Stimulated activated CD4-positive, alpha-beta T cell treated with anti-CD3 and anti-CD28 coated beads, Interleukin-2, amount 100 ng/mL, for 48 hours (primary cell): ENCODE results near the gene SLC25A28.

ENCODE experiments used
- DNase-seq, 2 donors: peaks; one replicate each; pipeline ENCODE4 v3.0.0-alpha.2; 2020

The SLC25A28 gene, protein sequence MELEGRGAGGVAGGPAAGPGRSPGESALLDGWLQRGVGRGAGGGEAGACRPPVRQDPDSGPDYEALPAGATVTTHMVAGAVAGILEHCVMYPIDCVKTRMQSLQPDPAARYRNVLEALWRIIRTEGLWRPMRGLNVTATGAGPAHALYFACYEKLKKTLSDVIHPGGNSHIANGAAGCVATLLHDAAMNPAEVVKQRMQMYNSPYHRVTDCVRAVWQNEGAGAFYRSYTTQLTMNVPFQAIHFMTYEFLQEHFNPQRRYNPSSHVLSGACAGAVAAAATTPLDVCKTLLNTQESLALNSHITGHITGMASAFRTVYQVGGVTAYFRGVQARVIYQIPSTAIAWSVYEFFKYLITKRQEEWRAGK

GRCh38 chr10:99619851-99620710, at the start of gene SLC25A28:
SLC25A28 (minus strand) TSS chr10:99620439; CDS start chr10:99620335, 104 bp downstream.
- peak; percentile 81 to 88 for DNase-seq

- no peak for DNase-seq
These were observed 47.0 kb upstream of the SLC25A28 start for GRCh38 chr10:99667108-99667751.

GRCh38 chr10:99665304-99665703, 45.1 kb upstream of the SLC25A28 start:
- no peak for DNase-seq

DNA sequence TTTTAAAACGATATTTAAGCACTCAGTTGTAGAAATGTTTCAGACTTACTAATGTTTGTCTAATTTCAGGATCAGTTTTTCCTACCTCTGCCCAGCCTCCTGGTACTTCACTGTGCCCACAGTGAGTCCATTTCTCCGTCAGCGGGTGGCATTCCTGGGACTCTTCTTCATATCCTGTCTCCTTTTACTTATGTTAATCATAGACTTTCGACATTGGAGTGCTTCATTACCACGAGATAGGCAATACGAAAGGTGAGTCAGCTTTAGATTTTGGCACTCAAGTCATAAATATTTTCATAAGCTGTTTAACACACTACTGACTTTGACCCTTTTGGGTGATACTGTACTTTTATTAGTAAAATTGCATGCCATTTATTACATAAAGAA, 41.1 kb upstream of the SLC25A28 start:
- DNase-seq, result no peak

DNA sequence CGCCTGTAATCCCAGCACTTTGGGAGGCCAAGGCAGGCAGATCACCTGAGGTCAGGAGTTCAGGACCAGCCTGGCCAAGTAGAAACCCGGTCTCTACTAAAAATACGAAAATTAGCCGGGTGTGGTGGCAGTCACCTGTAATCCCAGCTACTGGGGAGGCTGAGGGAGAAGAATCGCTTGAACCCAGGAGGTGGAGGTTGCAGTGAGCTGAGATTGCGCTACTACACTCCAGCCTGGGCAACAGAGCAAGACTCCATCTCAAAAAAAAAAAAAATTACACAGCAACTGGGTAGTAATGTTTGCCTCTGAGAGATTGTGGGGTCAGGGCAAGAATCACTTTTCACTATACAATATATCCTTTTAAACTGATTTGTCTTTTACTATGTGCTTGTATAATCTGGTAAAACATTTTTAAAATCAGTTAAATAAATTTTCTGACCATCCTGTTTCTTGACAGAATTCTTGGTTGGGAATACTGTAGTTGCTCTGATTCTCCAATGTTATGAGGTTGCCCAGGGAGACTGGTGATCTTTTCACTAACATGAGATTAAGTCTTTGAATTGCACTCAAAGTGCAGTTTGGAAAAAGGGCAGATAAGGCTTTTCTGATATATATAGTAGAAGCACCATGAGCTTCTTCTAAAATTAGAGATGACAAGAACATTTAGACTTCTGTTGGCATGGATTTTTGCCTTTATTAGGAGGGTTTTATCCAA, 40.6 kb upstream of the SLC25A28 start:
- DNase-seq, result no peak

DNA sequence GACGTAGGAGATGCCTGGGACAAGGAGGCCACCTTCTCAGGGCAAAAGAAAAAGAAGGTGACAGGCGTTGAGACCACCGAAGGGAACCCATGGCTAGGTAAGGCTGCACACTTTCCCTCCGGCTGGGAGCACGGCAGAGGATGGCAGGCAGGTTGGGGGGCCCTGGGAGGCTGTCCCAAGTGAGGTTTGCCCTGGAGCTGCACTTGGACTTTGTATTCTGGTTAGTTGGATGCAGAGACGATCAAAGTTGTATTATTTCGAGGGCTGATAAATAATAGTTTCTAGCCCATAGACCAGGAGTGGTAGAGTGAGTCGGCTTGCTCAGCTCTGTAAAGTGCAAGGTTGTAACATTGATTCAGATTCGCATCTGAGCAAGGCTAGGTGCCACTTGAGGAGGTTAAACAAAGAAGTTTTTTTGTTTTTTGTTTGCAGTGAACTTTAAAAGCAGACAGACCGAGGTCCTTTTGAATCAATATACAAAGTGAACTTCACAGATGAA, 39.7 kb upstream of the SLC25A28 start:
- no peak for DNase-seq

DNA sequence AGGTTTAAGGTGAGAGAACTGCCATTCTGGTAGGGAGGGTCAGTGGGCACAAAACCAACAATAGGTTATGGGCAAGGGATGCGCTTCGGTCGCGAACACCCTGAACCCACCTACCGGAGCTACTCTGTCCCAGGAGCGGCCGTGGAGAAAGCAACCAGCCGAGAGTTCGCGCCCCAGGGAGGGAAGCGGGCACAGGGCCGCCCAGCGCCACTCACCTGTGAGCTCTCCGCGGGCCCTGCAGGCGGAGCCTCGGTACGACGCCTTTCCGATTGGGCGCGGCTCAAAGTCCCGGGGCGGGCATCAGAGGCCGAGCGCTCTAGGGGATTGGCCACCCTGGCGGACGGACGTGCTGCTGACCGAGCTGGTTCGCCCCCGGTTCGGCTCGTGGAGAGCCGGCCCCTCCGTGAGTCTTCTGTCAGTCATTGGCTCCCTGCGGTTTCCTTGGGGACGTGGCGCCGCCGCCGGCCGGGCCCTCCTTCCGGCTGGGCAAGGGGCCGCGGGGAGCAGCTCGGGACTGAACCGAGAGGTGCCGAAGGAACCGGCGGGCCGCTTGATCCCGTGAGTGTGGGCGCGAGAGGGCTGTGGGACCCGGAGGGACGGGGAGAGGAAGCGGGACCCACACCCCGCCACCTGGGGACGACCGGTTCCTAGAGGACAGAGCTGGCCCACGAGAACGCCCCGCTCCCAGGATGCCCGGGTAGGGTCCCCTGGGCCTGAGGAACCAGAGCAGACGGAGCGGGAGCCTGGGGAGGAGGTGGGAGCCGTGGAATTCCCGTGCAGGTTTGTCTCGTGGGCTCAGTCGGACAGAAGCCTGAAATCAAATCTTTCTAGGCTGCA, 39.0 kb upstream of the SLC25A28 start, which contains the start of gene ENTPD7:
ENTPD7 (plus strand) TSS at position 479 of the 837 bp plus-strand sequence. CDS start 448 bp downstream, outside the sequence.
- peak; percentile 85 to 86 for DNase-seq

DNA sequence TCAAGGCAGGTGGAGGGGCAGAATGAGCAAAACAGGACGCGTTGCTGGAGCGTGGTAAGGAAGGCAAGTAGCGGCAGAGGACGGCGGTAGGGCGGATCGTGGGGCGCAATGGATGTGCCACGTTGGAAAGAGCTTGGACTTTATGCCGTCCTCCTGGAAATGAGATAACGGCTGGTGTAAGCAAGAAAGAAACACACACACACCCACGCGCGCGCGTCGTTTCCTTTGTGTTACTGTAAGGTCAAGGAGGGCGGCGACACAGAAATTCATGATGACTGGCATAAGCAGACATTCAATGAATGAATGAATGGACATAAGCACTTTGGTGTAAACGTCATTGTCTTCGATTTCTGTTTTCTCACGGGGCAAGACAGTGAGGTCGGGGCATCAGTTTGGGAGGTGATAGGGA, 38.4 kb upstream of the SLC25A28 start:
- DNase-seq, result peak; percentile 54 to 58

- DNase-seq, result no peak
These were observed 36.2 kb upstream of the SLC25A28 start for GRCh38 chr10:99656199-99657064.

- DNase-seq, result no peak
These were observed 34.3 kb upstream of the SLC25A28 start for GRCh38 chr10:99654390-99655175.

DNA sequence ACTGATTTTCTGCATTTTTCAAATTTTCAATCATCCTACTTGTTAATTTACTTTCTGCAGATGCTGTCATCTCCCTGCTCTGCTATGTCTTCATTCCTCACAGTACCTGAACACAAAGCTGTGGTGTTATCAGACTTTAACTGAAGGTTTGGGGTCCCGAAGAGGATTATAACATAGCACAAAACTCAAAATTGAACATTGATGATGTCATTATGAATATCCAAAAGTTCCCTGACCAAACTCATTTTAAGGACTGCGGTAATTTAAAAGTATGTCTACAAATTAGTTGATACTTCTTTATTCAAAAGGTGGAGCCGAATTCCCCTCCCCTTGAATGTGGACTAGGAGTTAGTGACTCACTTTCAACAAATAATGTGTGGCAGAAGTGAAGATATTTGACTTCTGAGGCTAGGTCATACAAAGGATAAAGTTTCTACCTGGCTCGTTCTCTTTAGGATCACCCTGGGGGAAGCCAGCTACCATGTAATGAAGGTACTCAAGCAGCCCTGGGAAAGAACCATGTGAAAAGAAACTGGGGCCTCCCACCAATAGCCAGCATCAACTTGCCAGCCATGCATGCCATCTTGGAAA, 32.7 kb upstream of the SLC25A28 start:
- no peak for DNase-seq

- DNase-seq, result no peak
These were observed 28.5 kb upstream of the SLC25A28 start for GRCh38 chr10:99648717-99649116.

DNA sequence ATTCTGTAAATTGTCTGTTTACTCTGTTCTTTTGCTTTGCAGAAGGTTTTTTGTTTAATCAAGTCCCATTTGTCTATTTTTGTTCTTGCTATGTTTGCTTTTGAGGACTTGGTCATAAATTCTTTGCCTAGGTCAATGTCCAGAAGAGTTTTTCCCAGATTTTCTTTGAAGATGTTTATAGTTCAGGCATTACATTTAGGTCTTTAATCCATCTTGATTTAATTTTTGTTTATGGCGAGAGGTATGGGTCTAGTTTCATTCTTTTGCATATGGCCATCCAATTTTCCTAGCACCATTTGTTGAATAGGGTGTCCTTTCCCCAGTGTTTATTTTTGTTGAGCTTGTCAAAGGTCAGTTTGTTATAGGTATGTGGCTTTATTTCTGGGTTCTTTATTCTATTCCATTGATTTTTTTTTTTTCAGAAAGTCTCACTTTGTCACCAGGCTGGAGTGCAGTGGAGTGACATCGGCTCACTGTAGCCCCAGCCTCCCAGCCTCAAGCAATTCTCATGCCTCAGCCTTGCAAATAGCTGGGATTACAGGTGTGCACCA, 27.4 kb upstream of the SLC25A28 start:
- no peak for DNase-seq

DNA sequence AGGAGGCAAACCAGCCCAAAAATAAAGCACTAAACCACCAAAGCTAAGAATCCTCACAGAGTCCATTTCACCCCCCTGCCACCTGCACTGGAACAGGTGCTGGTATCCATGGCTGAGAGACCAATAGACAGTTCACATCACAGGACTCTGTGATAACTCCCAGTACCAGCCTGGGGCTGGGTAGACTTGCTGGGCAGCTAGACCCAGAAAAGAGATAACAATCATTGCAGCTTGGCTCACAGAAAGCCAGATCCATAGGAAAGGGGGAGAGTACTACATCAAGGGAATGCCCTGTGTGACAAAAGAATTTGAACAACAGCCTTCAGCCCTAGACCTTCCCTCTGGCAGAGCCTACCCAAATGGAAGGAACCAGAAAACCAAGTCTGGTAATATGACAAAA, 13.6 kb upstream of the SLC25A28 start:
- no peak for DNase-seq

DNA sequence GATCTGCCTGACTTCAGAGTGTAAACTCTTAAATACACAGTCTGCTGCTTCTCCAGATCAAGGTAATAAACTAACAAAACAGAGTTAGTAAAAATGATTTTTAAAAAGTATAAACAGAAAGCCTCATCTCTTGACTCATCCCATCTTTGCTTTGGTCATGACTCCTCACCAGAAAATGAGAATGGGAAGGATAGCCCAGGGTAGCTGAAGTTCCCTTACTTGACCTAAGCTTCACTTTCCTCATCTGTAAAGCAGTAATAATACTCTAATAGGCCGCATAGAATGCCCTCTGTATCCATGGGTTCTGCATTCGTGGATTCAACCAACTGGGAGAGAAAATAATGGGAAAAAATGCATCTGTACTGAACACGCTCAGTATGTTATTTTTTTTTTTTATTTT, 11.3 kb upstream of the SLC25A28 start:
- no peak for DNase-seq

DNA sequence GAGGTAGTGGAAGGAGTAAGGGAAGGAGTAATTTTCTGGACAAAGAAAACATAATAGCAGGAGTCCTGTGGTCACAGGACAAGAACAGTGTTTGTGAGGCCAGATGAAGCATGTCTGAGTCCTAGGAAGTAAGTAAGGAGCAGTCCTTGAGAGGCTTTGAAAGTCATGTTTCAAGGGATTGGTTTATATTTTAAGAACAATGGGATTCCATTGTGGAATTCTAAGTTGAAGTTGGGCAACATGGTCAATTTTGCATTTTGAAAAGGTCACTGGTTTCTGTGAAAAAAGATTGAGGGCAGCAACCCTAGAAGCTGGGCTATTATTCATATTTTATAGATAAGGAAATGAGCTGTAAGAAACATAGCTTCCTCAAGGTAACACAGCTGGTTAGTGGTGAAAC, 10.8 kb upstream of the SLC25A28 start:
- no peak for DNase-seq

- DNase-seq, result no peak
These were observed 10.2 kb upstream of the SLC25A28 start for GRCh38 chr10:99630433-99630832.

GRCh38 chr10:99629625-99629978, 9.4 kb upstream of the SLC25A28 start:
- no peak for DNase-seq
